ENCODE data around the gene C7orf33. TPM values are rescaled to one million over a fixed set of nuclear protein-coding genes. Genes with fewer than 3 reads are reported as not detected.

Gene C7orf33
- total RNA-seq, 4 donors from 2014 or later = not detected

DNA sequence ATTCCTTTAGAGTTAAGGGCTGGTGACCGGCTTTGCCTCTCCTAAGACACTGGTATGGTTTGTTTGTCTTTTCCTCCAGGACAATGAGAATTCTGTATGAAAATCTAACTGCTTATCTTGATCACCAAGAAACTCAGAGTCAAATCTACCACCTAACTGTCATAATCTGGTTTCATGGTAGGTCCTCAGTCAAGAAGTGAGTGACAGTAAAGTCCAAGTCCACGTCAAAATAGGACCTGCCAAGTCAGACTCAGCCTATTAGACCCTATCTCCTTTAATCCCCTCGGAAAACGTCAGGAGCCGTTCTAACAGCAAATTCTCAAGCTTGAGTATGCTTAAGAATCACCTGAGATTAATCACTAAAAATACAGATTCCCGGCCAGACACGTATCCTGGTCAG is 37.4 kb downstream of the C7orf33 start:
- H3K27me3 ChIP-seq = peaks cover 30% of the 10 kb centered on the region
- H3K36me3 ChIP-seq = no peaks in the 10 kb centered on the region
- TF ChIP-seq, protein P1, sequence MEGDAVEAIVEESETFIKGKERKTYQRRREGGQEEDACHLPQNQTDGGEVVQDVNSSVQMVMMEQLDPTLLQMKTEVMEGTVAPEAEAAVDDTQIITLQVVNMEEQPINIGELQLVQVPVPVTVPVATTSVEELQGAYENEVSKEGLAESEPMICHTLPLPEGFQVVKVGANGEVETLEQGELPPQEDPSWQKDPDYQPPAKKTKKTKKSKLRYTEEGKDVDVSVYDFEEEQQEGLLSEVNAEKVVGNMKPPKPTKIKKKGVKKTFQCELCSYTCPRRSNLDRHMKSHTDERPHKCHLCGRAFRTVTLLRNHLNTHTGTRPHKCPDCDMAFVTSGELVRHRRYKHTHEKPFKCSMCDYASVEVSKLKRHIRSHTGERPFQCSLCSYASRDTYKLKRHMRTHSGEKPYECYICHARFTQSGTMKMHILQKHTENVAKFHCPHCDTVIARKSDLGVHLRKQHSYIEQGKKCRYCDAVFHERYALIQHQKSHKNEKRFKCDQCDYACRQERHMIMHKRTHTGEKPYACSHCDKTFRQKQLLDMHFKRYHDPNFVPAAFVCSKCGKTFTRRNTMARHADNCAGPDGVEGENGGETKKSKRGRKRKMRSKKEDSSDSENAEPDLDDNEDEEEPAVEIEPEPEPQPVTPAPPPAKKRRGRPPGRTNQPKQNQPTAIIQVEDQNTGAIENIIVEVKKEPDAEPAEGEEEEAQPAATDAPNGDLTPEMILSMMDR (IDR thresholded peaks at IDR 0.05) = no peak
- TF ChIP-seq EP300 (IDR thresholded peaks at IDR 0.05; ENCODE audit: low read depth) (no peak), POLR2A (IDR thresholded peaks at IDR 0.05) (no peak), POLR2AphosphoS5 (IDR thresholded peaks at IDR 0.05) (no peak)
- peaks cover 0 to 7% (median 0%) of the 10 kb centered on the region in 4 donors for H3K4me1 ChIP-seq
- intact Hi-C loops (cut with DNase I; ENCODE audit: low total_unique reads) (no loop called here), in situ Hi-C loops (cut with MboI; ENCODE audit: low pct_ligation_motif_present in 1 of 4, low pct_unique_long_range_greater_than_20kb in 1 of 4, low sequenced_read_pairs in 3 of 4) (no loop called here)
- no peak for DNase-seq
- WGBS, 2 donors (ENCODE audit: low coverage in 1 of 2) = 81 to 85% methylated on average over 2 to 7 of the region's 7 CpGs
- H3K4me3 ChIP-seq = no peak overlapping the region
- no peak overlapping the region for H3K27ac ChIP-seq
- no peaks in the 10 kb centered on the region for H3K9me3 ChIP-seq

DNA sequence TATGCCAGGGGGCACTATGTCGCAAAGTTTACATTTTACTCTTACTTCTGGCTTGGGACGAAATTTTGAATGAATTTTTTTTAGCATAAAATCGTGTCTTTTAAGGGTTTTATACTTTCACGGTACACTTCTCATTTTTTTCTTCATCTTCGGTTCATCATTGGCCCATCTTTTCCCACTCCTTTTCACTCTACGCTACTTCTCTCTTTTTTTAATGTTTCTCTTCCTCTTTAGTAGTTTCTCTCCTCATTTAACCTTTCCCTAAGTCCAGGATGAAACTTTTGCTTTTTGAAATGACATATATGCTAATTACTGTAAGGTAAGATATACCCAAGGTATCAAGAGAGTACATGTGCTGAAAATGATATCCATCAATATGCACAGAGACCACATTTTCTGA is 39.5 kb downstream of the C7orf33 start:
- in situ Hi-C loops (cut with MboI; ENCODE audit: low pct_ligation_motif_present in 1 of 4, low pct_unique_long_range_greater_than_20kb in 1 of 4, low sequenced_read_pairs in 3 of 4) = no loop called here
- H3K27me3 ChIP-seq = peaks cover 16% of the 10 kb centered on the region

DNA sequence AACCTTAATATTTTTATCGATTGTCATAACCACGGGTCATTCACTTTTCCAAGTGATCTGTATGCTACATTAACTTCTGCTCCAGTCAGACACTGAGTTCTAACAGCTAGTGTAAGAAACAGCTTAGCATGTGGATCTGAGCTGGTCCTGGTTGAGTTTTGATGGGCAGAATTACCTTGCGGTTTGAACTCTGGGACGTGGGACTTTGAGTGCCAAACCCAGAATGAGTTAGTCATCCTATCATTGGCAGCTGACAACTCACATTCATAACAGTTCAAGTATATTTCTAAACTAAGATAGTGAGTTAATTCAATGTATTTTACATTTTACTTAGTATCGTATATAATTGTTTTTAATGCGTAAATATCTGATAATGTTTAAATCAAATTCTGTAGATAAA is 43.2 kb downstream of the C7orf33 start:
- Histone ChIP-seq H3K4me3 (no peak overlapping the region), H3K36me3 (no peaks in the 10 kb centered on the region), H3K27ac (no peak overlapping the region), H3K9me3 (no peaks in the 10 kb centered on the region), H3K27me3 (peaks cover 11% of the 10 kb centered on the region), H3K4me1 (no peaks in the 10 kb centered on the region)
- DNase-seq = no peak
- no peak for TF ChIP-seq POLR2A (IDR thresholded peaks at IDR 0.05)
- TF ChIP-seq POLR2AphosphoS5 (IDR thresholded peaks at IDR 0.05) = no peak
- TF ChIP-seq, protein P1 (IDR thresholded peaks at IDR 0.05) = no peak
- no peak for TF ChIP-seq EP300 (IDR thresholded peaks at IDR 0.05; ENCODE audit: low read depth)
- in situ Hi-C loops (cut with MboI; ENCODE audit: low pct_ligation_motif_present in 1 of 4, low pct_unique_long_range_greater_than_20kb in 1 of 4, low sequenced_read_pairs in 3 of 4) (no loop called here), intact Hi-C loops (cut with DNase I; ENCODE audit: low total_unique reads) (no loop called here)
- 78 to 83% methylated on average over 5 to 6 of the region's 6 CpGs for WGBS, 2 donors (ENCODE audit: low coverage in 1 of 2)

More for the DNA sequence above, 39.5 kb downstream of the C7orf33 start:
- Histone ChIP-seq H3K36me3 (no peaks in the 10 kb centered on the region), H3K9me3 (no peaks in the 10 kb centered on the region), H3K27ac (no peak overlapping the region), H3K4me1 (no peaks in the 10 kb centered on the region), H3K4me3 (no peak overlapping the region)
- WGBS, 2 donors (ENCODE audit: low coverage in 1 of 2) = 66 to 76% methylated on average over 6 of the region's 6 CpGs
- intact Hi-C loops (cut with DNase I; ENCODE audit: low total_unique reads) = no loop called here
- DNase-seq = no peak
- TF ChIP-seq, protein P1 (IDR thresholded peaks at IDR 0.05) = no peak
- TF ChIP-seq EP300 (IDR thresholded peaks at IDR 0.05; ENCODE audit: low read depth) (no peak), POLR2A (IDR thresholded peaks at IDR 0.05) (no peak), POLR2AphosphoS5 (IDR thresholded peaks at IDR 0.05) (no peak)

DNA sequence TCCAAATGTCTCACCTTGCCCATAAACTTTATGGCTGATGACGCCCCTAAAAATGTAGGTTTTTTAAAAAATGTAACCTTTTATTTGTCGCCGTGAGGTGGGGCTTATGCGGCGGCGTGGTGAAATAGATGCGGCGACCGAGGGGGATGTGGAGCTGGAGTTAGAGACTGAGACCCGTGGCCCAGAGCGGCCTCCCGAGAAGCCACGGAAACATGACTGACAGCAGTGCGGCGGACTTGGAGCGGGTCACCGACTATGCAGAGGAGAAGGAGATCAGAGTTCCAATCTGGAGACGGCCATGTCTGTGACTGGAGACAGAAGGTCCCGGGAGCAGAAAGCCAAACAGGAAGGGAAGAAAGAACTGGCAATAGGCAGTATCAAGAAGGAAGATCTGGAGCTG is 46.5 kb downstream of the C7orf33 start:
- no peaks in the 10 kb centered on the region for H3K36me3 ChIP-seq
- in situ Hi-C loops (cut with MboI; ENCODE audit: low pct_ligation_motif_present in 1 of 4, low pct_unique_long_range_greater_than_20kb in 1 of 4, low sequenced_read_pairs in 3 of 4) = no loop called here
- no peak overlapping the region for H3K27ac ChIP-seq
- H3K4me3 ChIP-seq = no peak overlapping the region
- no peak for TF ChIP-seq POLR2AphosphoS5 (IDR thresholded peaks at IDR 0.05)
- TF ChIP-seq EP300 (IDR thresholded peaks at IDR 0.05; ENCODE audit: low read depth) = no peak
- TF ChIP-seq POLR2A (IDR thresholded peaks at IDR 0.05) = no peak
- TF ChIP-seq, protein P1 (IDR thresholded peaks at IDR 0.05) = no peak
- intact Hi-C loops (cut with DNase I; ENCODE audit: low total_unique reads) = no loop called here
- H3K9me3 ChIP-seq = no peaks in the 10 kb centered on the region
- no peaks in the 10 kb centered on the region for H3K27me3 ChIP-seq
- WGBS, 2 donors (ENCODE audit: low coverage in 1 of 2) = 94 to 96% methylated on average over 8 to 19 of the region's 19 CpGs
- DNase-seq = no peak
- no peaks in the 10 kb centered on the region for H3K4me1 ChIP-seq

Data from transverse colon (tissue), 4 donors.